ENCODE data around the gene GPBP1. TPM values are rescaled to one million over a fixed set of nuclear protein-coding genes. Genes with fewer than 3 reads are reported as not detected.

Gene GPBP1
- polyA plus RNA-seq, 1 of the 3 experiments (the other 2 are of a cell fraction) = 11.4 TPM

GRCh38 chr5:57172466-57173318 is 1.2 kb upstream of the GPBP1 start:
- TF ChIP-seq PBX3 (IDR thresholded peaks at IDR 0.05) (no peak), NFIC (IDR thresholded peaks at IDR 0.05; ENCODE audit: borderline replicate concordance) (no peak), GABPA (IDR thresholded peaks at IDR 0.05; ENCODE audit: low read depth) (no peak), REST (IDR thresholded peaks at IDR 0.05; ENCODE audit: low read depth, low read length) (no peak), POLR2AphosphoS5 (IDR thresholded peaks at IDR 0.05; ENCODE audit: low read depth, low read length) (no peak), GATA2 (CRISPR knock-in tag; IDR thresholded peaks at IDR 0.05) (no peak), MEF2A (IDR thresholded peaks at IDR 0.05; ENCODE audit: borderline replicate concordance, low read depth) (no peak), USF2 (IDR thresholded peaks at IDR 0.05; ENCODE audit: borderline replicate concordance, low read depth, low read length) (no peak), MXI1 (IDR thresholded peaks at IDR 0.05; ENCODE audit: low read depth, low read length) (no peak), JUND (IDR thresholded peaks at IDR 0.05) (no peak), YY1 (IDR thresholded peaks at IDR 0.05; ENCODE audit: low read depth) (no peak), RCOR1 (IDR thresholded peaks at IDR 0.05; ENCODE audit: low read length) (no peak)
- Histone ChIP-seq H2AFZ (ENCODE audit: low read depth) (peak overlapping the region; percentile 99), H3K27me3 (ENCODE audit: insufficient read depth) (no peaks in the 10 kb centered on the region), H3K27ac (ENCODE audit: low read depth in 2 of 2, low read length in 1 of 2) (peak overlapping the region; percentile 89 to 98), H3K9ac (peak overlapping the region; percentile 98), H3K4me3 (ENCODE audit: low read depth in 2 of 2, low read length in 1 of 2) (peak overlapping the region; percentile 83 to 89), H3K9me3 (no peaks in the 10 kb centered on the region), H3K9me2 (no peaks in the 10 kb centered on the region), H3K4me1 (ENCODE audit: control insufficient read depth in 1 of 2, insufficient read depth in 2 of 2, low read depth in 1 of 2, low read length in 1 of 2) (peaks cover 0 to 2% of the 10 kb centered on the region in 2 experiments; a peak in 2 of 4 replicates), H3K79me2 (ENCODE audit: insufficient read depth) (peaks cover 38% of the 10 kb centered on the region), H3F3A (replicated peaks; ENCODE audit: insufficient read depth) (peaks cover 11% of the 10 kb centered on the region), H3K36me3 (replicated peaks in 1 of 2; ENCODE audit: control insufficient read depth in 1 of 2, insufficient read depth in 2 of 2, low read length in 1 of 2) (peaks cover 4 to 11% of the 10 kb centered on the region in 2 experiments), H3K4me2 (peak overlapping the region; percentile 93), H4K20me1 (ENCODE audit: insufficient read depth) (peaks cover 26% of the 10 kb centered on the region)
- ChIA-PET POLR2A (interaction anchor here (1.0 kb wide), 4 partner anchors 47 to 264 kb away, joined by 3 to 7 read pairs (median 5); partner anchors contain the start of gene SETD9), CTCF (interaction anchor here (0.9 to 1.2 kb wide), 2 partner anchors 176 to 255 kb away, joined by 3 to 4 read pairs; no protein-coding TSS in a partner anchor)
- 2% methylated on average over 24 of the region's 31 CpGs for WGBS (ENCODE audit: low lambda C conversion rate)
- DNase-seq = peak; percentile 43
